ENCODE measurements around the gene SSRP1. TPM values are rescaled to one million over a fixed set of nuclear protein-coding genes. Genes with fewer than 3 reads are reported as not detected.

SSRP1 gene
- total RNA-seq, 1 donor from 2014 or later, result 96.6 TPM

- peak overlapping the region; percentile 90 for H3K4me3 ChIP-seq (ENCODE audit: low read depth, low read length)
- TF ChIP-seq, protein P1, sequence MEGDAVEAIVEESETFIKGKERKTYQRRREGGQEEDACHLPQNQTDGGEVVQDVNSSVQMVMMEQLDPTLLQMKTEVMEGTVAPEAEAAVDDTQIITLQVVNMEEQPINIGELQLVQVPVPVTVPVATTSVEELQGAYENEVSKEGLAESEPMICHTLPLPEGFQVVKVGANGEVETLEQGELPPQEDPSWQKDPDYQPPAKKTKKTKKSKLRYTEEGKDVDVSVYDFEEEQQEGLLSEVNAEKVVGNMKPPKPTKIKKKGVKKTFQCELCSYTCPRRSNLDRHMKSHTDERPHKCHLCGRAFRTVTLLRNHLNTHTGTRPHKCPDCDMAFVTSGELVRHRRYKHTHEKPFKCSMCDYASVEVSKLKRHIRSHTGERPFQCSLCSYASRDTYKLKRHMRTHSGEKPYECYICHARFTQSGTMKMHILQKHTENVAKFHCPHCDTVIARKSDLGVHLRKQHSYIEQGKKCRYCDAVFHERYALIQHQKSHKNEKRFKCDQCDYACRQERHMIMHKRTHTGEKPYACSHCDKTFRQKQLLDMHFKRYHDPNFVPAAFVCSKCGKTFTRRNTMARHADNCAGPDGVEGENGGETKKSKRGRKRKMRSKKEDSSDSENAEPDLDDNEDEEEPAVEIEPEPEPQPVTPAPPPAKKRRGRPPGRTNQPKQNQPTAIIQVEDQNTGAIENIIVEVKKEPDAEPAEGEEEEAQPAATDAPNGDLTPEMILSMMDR (IDR thresholded peaks at IDR 0.05; ENCODE audit: insufficient read depth, low read length, severe bottlenecking), result no peak
- no peaks in the 10 kb centered on the region for H3K27me3 ChIP-seq (ENCODE audit: control insufficient read depth, insufficient read depth, low read length)
- no peak for FAIRE-seq
- no peak for DNase-seq (ENCODE audit: low read depth)
- peaks cover 41% of the 10 kb centered on the region for H3K36me3 ChIP-seq (ENCODE audit: control insufficient read depth, insufficient read depth, low read length)
Measured at GRCh38 chr11:57321388-57322255, 14.1 kb downstream of the SSRP1 start.

- TF ChIP-seq, protein P1 (IDR thresholded peaks at IDR 0.05; ENCODE audit: insufficient read depth, low read length, severe bottlenecking), result no peak
- FAIRE-seq (no peak), DNase-seq (ENCODE audit: low read depth) (no peak)
- peak overlapping the region; percentile 90 for H3K4me3 ChIP-seq (ENCODE audit: low read depth, low read length)
- peaks cover 42% of the 10 kb centered on the region for H3K36me3 ChIP-seq (ENCODE audit: control insufficient read depth, insufficient read depth, low read length)
- no peaks in the 10 kb centered on the region for H3K27me3 ChIP-seq (ENCODE audit: control insufficient read depth, insufficient read depth, low read length)
Measured at GRCh38 chr11:57320719-57321387, 14.8 kb downstream of the SSRP1 start.

DNA sequence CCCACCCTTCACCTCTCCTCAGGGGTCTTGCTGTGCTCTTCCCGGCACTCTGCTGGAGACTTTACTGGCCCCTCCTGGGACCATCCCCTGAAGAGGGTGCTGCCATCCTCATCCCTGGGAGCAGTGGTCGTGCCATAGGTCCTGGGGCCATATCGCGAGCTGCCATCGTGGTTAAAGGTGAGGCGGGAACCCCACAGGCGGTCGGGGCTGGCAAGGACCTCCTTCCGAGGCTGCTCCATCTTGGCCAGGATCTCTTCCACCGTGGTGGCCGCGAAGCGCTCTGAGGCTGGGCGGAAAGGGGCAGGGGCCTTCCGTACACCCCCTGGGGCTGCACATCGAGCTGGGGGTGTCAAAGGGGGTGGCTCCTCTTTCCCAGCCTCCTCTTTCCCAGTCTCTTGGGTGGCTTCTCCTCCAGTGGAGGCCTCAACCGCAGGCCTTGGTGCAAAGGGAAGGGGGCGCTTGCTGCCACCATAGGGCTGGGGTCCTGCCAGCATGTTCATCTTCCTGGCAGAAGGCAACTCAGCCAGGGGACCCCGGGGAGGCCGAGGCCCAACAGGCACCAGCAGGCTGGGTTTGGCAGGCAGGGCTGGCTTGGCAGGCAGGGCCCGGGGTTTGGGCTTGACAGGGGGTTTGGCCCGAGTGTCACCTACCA, 15.5 kb downstream of the SSRP1 start:
- DNase-seq (ENCODE audit: low read depth), result no peak
- FAIRE-seq, result no peak
- Histone ChIP-seq H3K4me3 (ENCODE audit: low read depth, low read length) (peak overlapping the region; percentile 5), H3K36me3 (ENCODE audit: control insufficient read depth, insufficient read depth, low read length) (peaks cover 48% of the 10 kb centered on the region), H3K27me3 (ENCODE audit: control insufficient read depth, insufficient read depth, low read length) (no peaks in the 10 kb centered on the region)
- TF ChIP-seq, protein P1 (IDR thresholded peaks at IDR 0.05; ENCODE audit: insufficient read depth, low read length, severe bottlenecking), result no peak

GRCh38 chr11:57318178-57318577, 17.5 kb downstream of the SSRP1 start:
- Histone ChIP-seq H3K4me3 (ENCODE audit: low read depth, low read length) (no peak overlapping the region), H3K27me3 (ENCODE audit: control insufficient read depth, insufficient read depth, low read length) (no peaks in the 10 kb centered on the region), H3K36me3 (ENCODE audit: control insufficient read depth, insufficient read depth, low read length) (peaks cover 56% of the 10 kb centered on the region)
- DNase-seq (ENCODE audit: low read depth) (no peak), FAIRE-seq (no peak)
- TF ChIP-seq, protein P1 (IDR thresholded peaks at IDR 0.05; ENCODE audit: insufficient read depth, low read length, severe bottlenecking), result no peak

DNA sequence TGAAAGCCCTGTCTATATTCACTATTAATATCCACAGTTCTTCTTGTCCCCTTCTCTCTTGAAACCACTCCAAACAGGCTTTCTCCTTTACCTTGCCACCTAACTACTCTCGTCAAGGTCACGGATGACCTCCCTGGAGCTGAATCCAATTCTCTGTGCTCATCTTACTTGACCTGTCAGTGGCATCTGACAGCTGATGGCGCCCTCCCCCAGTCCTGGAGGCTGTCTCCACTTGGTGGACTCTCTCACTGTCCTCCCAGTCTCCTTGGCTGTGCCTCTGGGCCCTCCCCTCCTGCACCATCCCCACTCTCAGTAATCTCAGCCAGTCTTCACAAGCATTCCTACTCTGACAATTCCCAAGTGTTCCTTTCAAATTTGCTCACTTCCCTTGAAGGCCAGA, 19.7 kb downstream of the SSRP1 start:
- TF ChIP-seq, protein P1 (IDR thresholded peaks at IDR 0.05; ENCODE audit: insufficient read depth, low read length, severe bottlenecking), result no peak
- H3K36me3 ChIP-seq (ENCODE audit: control insufficient read depth, insufficient read depth, low read length), result peaks cover 54% of the 10 kb centered on the region
- no peak overlapping the region for H3K4me3 ChIP-seq (ENCODE audit: low read depth, low read length)
- DNase-seq (ENCODE audit: low read depth) (no peak), FAIRE-seq (no peak)
- no peaks in the 10 kb centered on the region for H3K27me3 ChIP-seq (ENCODE audit: control insufficient read depth, insufficient read depth, low read length)
